ENCODE results near the gene AMFR.

- TF ChIP-seq CTCF (IDR thresholded peaks at IDR 0.05; ENCODE audit: low read length) (no peak), EZH2 (IDR thresholded peaks at IDR 0.05; ENCODE audit: borderline replicate concordance, low read length) (no peak)
Measured at GRCh38 chr16:56371660-56371937, 53.7 kb downstream of the AMFR start.
